GM21529 (cell line): ENCODE results near the gene MUC21.

Experiments
- ATAC-seq: cut with Tn5 transposase; IDR thresholded peaks from one replicate; pipeline ENCODE4 v1.9.1; 2021; ENCODE audit not compliant: unreplicated experiment

MUC21 gene

DNA sequence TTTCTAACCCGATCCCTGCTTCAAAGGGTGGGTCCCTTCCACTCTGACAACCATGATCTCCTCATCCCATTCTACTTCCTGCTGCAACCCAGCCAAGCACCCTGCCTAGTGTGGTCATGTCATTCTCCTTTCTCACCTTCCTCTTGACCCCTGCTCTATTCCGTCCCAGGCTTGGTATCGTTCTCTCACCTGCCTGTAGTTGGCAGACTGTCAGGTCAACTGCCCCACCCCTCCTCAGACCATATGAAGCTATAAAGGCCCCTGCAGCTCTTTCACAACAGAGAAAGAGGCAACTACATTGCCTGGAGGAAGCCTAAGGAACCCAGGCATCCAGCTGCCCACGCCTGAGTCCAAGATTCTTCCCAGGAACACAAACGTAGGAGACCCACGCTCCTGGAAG is at the start of gene MUC21:
MUC21 (plus strand) TSS at position 280 of the 400 bp plus-strand sequence. CDS start 241 bp downstream, outside the sequence.
- ATAC-seq, result no peak

DNA sequence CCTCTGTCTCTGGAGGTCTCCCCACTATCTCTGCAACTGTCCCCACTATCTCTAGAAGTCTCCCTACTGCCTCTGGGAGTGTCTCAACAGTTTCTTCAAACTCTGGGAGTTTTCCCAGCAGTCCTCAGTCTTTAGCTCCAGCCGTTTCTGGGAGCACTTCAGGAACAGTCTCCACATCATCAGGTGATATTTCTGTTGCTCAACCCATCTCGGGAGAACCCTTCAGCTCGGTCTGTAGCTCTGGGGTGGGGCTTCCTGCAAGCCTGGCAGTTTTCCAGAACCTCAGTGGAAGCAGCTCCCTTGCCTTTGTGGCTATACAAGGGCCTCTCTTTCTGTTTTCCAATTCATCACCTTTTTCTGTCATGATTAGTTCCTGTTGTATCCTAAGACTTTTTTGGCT is 48.5 kb upstream of the MUC21 start:
- no peak for ATAC-seq

DNA sequence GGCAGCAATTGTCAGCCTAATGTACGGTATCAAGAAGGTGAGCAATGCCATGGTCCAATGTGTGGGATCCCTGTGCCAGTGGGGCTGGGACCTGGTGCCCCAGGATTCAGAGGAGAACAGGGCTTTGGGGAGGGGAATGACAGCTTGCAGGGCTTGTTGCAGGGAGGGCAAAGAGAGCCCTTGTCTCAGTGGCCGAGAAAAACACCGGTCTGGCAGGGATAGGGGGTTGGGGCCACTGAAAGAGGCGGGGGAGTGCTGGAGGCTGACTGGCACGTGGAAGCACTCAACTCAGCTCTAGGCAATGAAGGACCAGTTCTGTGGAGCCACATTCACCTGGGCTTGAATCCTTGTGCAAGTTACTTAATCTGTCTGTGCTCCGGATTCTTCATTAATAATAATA is 46.3 kb upstream of the MUC21 start:
- no peak for ATAC-seq

DNA sequence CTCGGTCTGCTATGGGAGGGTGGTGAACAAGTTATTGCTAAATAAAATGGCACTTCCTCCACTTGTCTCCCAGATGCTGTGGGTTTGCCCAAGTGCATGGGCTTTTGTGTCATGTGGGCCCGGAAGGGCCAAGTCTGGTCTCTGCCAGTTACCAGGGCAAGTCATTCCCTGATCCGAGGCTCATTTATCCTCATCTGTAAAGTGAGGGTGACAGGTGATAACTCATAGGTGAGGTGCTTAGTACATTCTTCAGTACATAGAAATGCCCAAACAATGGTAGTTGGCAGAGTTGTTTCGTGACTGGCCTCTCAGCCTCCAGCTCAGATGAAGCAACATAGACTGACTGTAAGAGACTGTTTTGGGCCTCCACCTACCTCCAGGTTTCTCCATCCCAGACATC is 44.8 kb upstream of the MUC21 start:
- ATAC-seq, result no peak

DNA sequence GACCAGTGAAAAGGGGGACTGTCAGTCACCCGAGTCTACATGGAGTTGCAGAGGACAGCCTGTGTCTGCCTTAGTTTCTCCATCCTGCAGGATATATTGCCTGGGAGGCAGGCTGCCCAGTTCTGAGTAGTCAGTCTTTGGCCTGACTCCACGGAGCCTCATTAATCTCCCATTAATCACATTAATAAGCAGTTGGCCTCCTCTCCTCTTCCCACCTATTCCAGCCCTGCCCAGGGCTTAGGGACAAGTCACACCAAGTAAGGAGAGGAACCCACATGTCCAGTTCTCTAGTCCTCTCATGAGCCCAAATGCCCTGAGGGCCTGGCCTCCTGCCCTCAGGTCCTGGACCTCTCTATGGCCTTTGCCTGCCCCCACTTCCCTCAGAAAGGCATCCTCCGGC is 44.0 kb upstream of the MUC21 start:
- ATAC-seq, result no peak

DNA sequence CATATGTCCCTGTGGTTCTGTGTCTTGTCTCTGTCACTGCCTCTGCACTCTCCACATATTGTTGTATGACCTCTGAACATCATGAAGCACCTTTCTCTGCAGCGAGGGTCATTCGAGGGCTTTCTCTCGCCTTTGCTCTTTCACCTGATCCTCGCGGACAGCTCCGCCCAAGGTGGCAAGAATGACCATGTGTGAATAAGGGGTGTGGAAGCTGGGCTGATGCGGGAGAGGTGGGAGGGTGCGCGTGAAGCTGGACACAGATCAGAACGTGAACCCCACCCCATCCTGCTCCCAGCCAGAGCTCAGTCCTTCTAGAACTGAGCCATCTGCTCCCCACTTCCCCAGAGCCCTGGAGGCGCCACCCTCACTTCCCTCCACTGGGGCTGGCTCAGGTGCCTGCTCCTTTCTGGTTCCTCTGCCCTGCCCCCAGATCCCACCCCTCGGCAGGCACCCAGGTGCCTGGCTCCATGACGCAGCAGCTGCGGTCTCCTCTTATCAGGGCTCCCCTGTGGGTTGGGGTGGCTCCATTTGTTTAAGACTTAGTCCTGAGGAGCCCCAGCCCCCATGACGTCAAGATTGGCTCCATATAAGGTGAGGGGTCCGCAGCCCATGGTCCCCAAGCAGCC is 43.0 kb upstream of the MUC21 start, which contains the start of gene MUCL3:
MUCL3 (plus strand) TSS at position 613 of the 626 bp plus-strand sequence. CDS start 27 bp downstream, outside the sequence.
- ATAC-seq, result no peak

DNA sequence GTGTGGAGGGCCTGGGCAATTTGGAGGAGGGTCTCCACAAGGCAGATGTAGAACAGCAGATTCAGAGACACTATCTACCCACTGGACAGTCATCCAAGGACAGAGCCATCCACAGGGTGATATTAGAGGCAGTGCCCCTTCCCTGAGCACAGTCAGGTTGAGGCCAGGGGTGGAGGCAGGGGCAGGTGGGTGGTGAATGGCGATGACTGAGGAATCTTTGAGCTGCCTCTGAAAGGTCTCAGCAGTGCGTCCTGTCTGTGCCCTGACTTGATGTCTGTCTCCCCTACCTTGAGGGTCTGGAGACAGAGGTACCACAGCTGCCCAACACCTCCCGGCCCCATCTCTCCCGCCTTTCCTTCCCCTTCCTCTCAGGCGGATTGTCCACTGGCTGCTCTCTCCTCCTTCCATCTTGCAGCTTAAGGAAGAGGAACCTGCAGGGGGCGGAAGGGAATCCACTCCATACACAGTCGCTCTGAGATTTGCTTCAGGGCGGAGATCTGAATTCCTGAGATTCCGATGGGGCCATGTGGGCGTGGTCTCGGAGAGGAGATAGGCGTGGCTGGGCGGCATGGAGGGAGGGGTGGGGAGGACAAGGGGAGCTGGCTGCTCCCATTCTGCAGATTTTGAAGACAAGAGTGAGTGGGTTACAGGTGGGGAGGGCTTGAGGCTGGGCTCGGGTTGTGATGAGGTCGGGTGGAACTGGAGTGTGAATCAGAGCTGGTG is 41.0 kb upstream of the MUC21 start:
- no peak for ATAC-seq

DNA sequence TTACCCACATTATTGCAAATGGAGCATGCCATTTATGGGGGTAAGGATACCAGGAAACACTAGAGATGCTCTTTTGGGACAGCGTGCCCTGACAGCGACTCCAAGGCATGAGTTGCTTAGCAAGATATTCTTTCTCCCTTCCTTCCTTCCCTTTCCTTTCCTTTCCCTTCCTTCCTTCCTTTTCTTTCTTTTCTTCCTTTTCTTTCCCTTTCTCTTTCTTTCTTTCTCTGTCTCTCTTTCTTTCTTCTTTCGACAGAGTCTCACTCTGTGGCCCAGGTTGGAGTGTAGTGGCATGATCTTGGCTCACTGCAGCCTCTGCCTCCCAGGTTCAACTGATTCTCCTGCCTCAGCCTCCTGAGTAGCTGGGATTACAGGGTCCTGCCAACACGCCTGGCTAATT is 39.5 kb upstream of the MUC21 start:
- ATAC-seq, result no peak

DNA sequence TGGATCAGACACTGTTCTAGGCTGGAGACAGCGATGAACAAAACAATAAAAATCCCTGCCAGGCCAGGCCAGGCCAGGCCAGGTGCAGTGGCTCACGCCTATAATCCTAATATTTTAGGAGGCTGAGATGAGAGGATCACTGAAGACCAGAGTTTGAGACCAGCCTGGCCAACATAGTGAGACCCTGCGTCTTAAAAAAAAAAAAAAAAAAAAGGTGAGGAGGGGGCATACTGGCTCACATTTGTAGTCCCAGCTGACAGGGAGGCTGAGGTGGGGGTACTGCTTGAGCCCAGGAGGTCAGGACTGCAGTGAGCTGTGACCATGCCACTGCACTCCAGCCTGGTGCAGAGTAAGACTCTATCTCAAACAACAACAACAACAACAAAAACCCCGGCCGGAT is 38.2 kb upstream of the MUC21 start:
- no peak for ATAC-seq

DNA sequence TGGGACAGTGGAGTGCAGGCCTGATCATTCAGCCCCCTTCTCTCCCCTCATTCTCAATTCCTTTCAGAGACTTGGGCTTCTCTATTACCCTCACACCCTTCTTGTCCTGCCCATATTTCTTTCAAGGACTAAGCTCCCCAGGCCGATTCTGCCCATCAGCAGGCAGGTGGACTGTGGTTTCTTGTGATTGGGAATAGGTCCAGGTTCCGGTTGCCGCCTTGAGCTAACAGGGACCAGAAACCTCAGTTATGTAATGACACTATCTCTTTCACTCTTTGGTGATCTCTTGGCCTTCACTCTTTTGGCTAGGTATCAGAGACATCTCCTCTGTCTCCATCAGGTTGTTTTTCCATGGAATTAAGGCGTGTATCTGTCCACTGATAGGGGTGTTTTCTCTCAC is 36.3 kb upstream of the MUC21 start:
- ATAC-seq, result no peak

DNA sequence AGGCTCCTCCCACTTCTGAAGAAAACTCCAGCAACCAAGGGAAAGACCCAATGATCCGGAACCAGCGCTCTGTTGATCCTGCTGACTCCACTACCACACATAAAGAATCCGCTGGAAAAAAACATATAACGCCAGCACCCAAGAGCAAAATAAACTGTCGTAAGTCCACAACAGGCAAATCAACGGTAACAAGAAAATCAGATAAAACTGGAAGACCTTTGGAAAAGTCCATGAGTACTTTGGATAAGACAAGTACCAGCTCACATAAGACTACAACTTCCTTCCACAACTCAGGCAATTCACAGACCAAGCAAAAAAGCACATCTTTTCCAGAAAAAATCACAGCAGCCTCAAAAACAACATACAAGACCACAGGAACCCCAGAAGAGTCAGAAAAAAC is 34.7 kb upstream of the MUC21 start:
- ATAC-seq, result no peak

DNA sequence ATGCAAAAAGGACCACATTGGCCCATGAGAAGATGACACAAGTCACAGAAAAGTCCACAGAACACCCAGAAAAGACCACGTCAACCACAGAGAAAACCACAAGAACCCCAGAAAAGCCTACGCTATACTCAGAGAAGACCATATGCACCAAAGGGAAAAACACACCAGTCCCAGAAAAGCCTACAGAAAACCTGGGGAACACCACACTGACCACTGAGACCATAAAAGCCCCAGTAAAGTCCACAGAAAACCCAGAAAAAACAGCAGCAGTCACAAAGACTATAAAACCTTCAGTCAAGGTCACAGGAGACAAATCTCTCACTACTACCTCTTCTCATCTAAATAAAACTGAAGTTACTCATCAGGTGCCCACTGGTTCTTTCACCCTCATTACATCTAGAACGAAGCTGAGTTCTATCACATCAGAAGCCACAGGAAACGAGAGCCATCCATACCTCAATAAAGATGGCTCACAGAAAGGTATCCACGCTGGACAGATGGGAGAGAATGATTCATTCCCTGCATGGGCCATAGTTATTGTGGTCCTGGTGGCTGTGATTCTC is 31.5 kb upstream of the MUC21 start:
- no peak for ATAC-seq

DNA sequence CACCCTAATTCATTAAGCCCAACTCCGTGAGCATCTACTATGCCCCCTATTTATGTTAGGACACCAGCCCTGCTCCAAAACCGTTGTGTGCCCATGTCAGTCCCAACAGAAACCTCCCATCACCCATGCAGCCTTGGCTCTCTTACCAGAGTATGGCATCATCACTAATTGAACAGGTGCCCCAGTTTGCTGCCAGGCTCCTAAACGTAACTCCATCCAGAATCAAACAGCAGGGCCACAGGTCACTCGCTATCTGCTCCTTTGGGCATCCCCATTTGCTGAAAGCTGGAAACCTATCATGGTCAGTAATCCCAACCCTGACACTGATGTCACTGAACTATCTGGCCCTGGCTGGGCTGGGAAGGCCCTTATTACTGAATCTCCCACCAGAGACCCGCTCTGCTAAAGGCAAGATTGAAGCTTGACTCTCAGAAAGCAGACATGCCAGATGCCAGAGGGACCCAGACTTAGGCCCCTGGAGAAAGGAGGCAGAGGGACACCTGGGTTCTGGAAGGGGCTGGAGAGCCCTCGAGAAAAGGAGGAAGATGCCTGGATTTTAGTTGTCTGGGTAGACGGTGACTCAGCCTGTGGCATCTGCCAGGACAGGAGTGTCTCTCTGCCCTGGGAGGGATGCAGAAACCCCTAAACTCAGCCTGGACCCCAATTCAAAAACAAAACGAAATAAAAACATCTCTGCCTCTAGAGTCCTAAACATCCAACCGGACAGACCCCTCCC is 28.7 kb upstream of the MUC21 start:
- no peak for ATAC-seq

DNA sequence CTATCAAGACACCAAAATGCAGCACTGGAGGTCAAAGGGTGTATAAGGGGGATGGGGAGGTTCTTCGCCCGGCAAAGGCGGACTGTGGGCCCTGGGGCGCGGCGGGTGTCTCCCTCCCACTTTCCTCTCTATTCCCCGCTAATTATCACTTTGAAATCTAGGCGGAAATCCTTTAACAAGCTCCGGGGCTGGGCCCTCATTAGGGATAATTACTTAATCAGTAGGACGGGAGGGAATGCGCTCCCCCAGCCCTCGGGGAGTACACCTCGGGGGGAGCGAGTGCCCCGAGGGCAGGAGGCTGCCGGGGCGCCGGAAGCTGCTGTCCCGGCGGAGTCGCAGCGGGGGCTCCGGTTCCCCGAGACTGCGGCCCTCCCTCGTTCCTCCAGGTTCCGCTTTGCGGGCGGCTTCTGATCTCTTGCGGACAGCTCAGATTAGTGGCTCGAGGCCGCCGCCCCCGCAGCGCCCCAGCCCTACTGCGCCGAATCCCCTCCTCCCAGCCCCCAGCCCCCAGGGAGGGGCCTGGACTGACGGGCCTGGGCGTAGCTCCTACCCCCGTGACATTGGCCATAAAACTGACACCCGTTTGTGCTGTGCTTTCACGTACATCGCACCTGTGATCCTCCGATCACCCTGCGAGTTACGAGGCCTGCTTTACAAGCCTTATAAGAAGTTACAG is 28.0 kb upstream of the MUC21 start:
- peak; percentile 79 for ATAC-seq

DNA sequence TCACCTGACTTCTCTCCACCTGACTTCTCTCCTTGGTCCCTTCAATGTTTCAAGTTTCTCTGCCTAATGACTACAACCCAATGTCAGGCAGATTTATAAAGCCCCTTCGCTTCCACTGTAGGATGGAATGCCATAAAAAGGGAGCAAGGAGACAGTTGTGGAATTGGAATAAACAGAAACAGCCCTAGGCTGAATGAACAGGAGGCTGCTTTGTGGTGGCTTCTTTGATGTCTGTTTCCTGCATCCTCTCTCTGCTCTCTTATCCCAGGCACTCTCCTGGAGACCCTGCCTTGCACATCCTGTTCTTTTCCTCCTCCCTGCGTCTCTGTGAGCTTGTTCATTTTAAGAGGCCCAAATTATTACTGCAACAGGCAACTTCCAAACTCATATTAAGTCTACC is 25.8 kb upstream of the MUC21 start:
- no peak for ATAC-seq

DNA sequence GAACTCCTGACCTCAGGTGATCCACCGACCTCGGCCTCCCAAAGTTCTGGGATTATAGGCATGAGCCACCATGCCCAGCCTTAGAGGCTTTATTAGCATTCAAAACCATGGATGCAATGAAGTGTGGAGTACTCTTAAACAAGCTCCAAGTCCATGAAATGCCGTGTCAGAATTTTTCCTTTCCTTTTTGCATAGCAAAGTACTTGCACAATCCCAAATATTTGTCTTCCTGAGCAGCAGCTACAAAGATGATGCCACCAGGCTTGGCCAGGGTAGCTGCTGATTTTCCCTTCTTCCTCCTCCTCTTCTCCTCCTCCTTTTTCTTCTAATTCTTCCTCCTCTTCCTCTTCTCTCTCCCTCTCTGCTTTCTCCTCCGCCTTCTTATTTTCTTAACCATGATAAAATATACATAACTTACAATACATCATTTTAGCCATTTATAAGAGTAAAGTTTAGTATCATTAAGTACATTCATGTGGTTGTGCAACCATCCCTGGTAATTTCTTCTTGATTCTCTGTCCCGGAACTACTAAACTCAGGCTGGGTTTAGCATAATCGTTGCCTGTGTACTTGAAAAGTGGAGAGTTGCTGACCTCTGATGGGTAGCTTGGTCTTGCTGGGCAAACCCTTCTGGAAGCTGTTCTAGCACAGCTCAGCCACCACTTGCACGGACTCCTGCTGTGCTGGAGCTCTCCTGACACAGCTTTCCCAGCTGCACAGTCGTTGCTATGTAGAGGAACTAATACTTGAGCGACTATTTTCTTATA is 22.4 kb upstream of the MUC21 start:
- no peak for ATAC-seq

DNA sequence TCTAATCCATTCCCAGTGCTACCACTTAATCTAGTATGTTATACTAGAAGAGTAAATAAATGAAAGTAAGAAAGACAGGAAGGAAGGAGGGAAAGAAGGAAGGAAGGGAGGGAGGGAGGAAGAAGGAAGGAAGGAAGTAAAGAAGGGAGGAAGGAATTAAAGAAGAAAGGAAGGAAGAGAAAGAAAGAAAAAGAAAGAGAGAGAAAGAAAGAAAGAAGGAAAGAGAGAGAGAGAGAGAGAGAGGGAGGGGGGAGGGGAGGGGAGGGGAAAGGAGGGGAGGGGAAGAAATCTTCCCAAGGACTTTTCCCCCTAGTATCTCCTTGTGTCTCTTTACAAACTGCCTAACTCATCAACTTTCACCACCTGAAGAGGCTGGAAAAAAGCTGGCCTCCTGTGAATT is 20.8 kb upstream of the MUC21 start:
- ATAC-seq, result no peak

DNA sequence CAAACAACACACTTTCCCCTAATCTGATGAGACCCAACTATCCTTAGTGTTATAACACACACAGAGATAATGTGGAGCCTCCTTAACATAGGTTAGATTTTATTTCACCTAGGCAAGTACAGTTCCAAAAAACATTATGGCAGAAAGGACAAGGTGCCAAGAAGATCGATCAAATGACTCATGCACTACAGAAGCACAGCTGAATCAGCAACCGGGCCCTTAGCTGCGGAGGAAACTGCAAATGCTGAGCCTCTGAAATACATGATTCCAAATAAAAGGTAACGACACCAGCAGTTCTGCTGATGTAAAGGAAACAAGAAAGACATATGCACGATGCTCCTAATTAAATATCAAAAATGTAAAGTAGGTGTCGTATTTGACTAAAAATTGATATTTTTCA is 19.9 kb upstream of the MUC21 start:
- ATAC-seq, result no peak

DNA sequence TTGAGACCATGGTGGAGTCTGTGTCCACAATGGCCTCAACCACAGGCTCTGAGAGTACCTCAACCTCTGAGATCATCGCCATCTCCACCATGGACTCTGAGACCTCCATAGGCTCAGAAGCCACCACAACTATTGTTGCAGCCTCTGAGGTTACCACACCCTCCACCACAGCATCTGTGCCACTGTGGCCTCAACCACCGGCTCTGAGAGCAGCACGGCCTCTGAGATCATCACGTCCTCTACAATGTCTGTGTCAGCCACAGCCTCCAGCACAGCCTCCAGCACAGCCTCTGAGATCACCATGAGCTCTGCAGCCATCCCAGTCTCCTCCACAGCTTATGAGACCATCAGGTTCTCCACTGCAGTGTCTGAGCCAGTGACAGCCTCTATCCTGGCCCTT is 19.4 kb upstream of the MUC21 start:
- ATAC-seq, result no peak

DNA sequence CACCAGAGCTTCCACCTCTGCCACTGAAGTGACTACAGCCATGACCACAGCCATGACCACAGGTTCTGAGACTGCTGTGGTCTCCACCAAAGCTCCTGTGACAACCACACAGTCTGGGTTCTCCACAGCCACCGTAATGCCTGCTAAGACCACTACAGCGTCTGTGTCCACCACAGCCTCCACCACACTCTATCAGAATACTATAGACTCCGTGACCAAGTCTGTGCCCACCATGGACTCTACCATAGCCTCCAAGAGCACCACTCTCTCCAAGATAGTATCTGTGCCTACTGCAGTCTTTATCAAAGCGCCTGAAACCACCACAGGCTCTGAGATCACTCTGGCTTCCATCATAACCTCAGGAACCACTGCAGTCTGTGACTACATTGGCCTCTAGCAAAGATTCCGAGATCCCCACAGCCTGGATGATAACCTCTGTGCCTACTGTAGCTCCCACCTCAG is 18.3 kb upstream of the MUC21 start:
- ATAC-seq, result no peak
